Fibroblast of mammary gland (primary cell): ENCODE measurements around the gene RILPL1.

Source experiments
- DNase-seq: peaks from one replicate; pipeline ENCODE4 v3.0.0-alpha.2; 2010; ENCODE audit warnings: low read depth
- H3K4me3 ChIP-seq: 2 replicates; pipeline ENCODE4 v1.5.1; 2011; ENCODE audit warnings: low read depth, mild to moderate bottlenecking, low read length, moderate library complexity; ENCODE audit not compliant: control insufficient read depth
- TF ChIP-seq, protein P1 (sequence below): conservative IDR thresholded peaks from 2 replicates; pipeline ENCODE4 v1.5.1; 2011; ENCODE audit warnings: low read depth, low read length, inconsistent platforms; ENCODE audit not compliant: control insufficient read depth, insufficient read depth

Gene RILPL1

DNA sequence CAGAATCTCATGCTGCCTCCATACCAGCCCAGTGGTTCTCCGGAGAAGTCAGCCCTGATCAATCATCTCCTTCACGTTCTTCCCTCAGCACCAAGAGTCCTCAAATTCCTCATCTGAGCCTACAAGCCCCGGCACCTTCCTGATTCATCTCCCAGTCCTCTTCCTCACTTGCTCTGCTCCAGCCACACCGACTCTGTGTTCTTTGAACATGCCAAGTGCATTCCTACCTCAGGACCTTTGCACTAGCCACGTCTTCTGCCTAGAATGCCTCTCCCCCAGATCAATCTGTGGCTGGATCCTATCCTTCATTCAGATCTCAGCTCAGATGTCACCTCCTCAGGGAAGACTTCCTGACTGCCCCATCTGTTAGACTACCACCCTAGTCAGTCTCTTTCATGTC, 4.7 kb downstream of the RILPL1 start:
- TF ChIP-seq, protein P1, sequence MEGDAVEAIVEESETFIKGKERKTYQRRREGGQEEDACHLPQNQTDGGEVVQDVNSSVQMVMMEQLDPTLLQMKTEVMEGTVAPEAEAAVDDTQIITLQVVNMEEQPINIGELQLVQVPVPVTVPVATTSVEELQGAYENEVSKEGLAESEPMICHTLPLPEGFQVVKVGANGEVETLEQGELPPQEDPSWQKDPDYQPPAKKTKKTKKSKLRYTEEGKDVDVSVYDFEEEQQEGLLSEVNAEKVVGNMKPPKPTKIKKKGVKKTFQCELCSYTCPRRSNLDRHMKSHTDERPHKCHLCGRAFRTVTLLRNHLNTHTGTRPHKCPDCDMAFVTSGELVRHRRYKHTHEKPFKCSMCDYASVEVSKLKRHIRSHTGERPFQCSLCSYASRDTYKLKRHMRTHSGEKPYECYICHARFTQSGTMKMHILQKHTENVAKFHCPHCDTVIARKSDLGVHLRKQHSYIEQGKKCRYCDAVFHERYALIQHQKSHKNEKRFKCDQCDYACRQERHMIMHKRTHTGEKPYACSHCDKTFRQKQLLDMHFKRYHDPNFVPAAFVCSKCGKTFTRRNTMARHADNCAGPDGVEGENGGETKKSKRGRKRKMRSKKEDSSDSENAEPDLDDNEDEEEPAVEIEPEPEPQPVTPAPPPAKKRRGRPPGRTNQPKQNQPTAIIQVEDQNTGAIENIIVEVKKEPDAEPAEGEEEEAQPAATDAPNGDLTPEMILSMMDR = no peak
- no peak for DNase-seq
- no peak overlapping the region for H3K4me3 ChIP-seq

- no peak for DNase-seq
- TF ChIP-seq, protein P1 = no peak
These were observed 6.9 kb downstream of the RILPL1 start for GRCh38 chr12:123526542-123527080.

GRCh38 chr12:123524378-123524777, 9.1 kb downstream of the RILPL1 start:
- H3K4me3 ChIP-seq = no peak overlapping the region
- TF ChIP-seq, protein P1 = no peak
- DNase-seq = no peak

More at GRCh38 chr12:123526542-123527080, 6.9 kb downstream of the RILPL1 start:
- H3K4me3 ChIP-seq = no peak overlapping the region

- no peak overlapping the region for H3K4me3 ChIP-seq
- TF ChIP-seq, protein P1 = no peak
- no peak for DNase-seq
These were observed 10.0 kb downstream of the RILPL1 start for GRCh38 chr12:123523518-123523917.

DNA sequence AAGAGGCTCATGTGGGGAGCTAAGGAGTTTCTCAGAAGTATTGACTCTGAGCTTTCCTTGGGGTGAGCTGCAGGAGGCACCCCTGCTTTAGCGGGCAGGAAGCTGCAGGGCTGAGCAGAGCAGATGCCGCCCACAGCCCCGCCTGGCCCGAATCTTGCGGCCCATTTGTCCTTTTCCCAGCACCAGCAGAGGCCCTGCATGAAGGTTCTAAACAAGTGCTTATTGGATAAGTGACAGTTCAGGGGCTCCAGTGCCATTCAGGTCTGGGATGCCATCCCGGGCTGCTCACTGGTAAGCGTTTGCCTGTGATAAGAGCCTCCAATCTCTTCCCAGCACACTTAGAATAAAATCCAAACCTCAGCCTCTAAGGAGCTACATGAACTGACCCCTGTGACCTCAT, 11.4 kb downstream of the RILPL1 start:
- TF ChIP-seq, protein P1 = no peak
- H3K4me3 ChIP-seq = no peak overlapping the region
- DNase-seq = no peak

GRCh38 chr12:123520567-123521474, 12.7 kb downstream of the RILPL1 start:
- no peak overlapping the region for H3K4me3 ChIP-seq
- DNase-seq = no peak
- TF ChIP-seq, protein P1 = no peak
